ENCODE results near the gene NAMPT.
"Not testable (repeated sequence)": the region's sequence is repeated elsewhere in the genome, so short reads cannot be mapped to it uniquely, and the experiment has no call there.

Gene NAMPT

DNA sequence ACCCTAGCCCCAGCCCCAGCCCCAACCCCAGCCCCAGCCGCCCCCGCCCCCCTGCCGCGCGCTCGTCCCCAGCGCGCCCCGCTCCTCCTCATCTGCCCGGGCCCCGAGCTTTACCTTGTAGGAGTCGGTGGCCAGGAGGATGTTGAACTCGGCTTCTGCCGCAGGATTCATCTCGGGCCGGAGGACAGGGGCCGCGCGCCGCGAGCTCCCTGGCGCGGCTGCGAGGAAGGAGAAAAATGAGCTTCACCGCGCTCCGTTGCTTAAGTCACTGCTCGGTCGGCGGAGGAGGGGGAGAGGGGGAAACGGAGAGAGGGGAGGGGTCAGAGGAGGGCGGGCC is at the start of gene NAMPT:
Gene NAMPT (minus strand): TSS at position 270 of the 337 bp plus-strand sequence. CDS start 99 bp downstream, at position 171.
- no peak for DNase-seq

DNA sequence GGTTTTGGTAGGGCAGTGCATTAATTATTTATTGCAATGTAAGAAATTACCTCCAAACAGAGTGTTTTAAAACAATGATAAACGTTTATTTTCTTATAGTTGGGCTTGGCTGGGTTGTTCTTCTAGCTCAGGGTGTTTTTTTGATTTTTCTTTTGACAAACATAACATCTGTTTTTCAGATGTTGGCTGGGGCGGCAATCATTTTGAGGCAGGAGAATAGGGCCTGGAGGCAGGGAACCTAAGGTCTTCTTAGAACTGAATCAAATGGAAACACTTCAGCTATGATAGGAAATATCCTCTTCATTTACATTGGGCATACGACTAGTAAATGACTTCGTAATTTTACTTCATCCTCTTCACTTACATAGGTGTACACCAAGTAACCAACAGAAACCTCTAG is 47.4 kb upstream of the NAMPT start:
- no peak for DNase-seq

DNA sequence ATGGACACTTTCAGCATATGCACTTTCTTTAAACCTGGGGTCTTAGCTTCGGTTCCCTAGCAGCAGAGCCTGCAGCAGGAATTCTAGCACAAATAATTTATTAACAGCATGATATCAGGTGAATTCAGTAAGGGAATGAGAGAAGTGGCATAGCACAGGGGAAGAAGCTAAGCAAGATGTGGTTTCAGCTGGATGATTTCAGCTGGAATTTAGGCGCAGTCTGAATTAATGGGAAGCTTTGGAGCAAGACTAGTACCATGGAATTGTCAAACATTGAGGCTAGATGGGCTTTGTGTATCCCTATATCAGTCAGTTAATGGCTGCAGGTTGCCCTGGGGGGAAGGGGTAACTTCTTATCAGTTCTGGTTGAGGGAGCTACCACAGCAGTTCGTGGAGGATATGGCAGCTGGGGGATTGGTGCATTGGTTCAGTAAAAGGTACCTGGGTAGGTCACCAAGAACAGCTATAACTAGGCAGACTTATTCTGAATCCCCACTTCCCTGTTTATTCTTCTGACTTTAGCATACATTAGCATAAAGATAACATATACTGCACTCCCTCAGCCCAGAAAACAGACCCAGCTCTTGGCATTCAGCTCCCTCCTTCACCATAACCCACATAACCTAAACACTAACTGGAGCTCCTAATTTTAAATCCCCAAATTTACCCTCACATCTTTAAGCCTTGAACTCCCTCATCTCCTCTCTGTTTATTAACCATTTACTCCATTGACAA is 46.8 kb upstream of the NAMPT start:
- DNase-seq, result no peak

DNA sequence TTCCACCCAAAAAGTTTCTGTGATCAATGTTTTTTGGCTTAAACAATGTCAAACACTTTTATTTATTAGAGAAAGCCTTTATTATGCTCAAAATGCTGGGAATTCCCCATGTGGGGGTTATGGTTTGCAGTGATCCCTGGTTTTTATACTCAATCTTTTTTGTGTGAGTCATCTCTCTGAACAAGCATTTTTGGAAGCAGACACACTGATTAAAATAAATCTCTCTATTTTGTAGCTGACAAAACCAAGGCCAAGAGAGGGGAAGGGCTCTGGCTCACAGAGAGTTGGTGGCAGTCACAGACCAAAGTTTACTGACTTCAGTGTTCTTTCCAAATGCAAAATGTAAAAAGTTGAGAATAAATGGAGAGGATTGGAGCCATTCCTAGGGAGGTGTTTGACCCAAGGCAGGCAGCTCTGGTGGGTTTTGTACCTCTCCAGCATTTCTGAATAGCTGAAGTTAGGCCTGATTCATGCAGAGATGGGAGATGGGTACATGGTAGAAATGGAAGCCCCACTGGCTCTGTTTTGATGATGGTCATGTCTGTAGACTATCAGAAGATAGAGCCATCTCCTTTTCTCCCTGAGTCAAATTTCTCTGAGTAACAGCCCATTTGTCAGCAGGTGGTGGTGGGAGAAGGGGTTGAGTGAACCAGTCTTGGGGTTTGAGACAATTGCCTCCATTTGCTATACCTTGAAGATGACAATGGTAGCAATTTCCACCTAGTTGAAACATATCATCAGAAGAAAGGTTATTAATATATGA is 45.4 kb upstream of the NAMPT start:
- no peak for DNase-seq

DNA sequence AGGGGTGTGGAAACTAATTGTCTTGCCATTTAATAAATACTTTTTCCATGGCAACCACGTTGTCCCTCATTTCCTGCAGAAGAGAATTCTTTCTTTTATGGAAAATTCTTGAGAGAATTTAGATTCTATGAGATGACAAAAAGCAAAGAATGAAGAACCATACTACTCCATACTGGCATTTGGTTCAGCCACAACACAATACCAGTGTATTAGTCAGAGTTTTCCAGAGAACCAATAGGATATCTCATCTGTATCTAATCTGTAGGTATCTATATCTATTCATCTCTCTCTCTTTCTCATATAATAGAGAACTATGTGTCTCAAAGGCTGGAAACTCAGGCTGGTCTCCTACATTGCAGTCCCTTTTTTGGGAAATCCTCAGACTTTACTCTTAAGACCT is 44.6 kb upstream of the NAMPT start:
- DNase-seq, result no peak

DNA sequence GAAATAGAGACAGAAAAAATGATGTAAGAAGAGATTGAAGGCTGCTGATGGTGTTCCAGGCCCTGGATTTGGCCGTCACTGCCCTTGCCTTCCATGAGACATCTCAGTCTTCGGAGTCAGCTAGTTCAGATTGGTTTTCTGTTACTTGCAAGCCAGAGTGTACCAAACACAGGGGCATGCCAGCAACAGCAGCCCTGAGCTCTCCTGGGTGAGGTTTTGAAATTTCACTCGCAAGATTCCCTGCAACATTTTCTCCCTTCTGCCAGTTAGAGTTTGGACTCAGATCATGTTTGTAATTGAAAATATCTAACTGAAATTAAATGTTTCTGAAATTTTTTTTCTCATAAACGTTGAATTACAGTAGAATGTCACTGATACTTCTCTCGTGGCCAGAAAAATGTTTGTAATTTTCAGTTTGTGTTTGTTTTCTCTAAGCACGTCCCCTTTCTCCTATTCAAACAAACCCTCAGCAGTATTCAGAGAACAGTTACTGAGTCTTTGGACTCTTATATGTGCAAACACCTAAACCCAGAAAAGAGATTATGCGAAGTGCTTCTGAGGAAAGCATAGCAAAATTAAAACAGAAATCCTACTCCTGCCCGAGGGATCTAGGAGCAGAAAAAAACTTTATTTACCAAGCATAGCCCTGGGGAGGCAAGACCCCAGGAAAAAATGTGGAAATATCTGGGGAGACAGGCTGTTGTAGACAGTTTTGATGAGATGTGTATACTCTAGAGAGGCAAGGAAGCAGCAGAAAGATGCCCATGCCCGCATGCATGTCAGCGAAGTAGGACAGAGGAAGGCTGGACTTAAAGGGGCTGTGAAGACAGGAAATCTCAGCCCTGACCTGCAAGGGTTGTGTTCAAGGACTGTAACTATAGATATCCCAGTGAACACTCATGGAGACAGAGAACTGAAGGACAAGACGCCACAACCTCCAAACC is 43.0 kb upstream of the NAMPT start:
- no peak for DNase-seq

DNA sequence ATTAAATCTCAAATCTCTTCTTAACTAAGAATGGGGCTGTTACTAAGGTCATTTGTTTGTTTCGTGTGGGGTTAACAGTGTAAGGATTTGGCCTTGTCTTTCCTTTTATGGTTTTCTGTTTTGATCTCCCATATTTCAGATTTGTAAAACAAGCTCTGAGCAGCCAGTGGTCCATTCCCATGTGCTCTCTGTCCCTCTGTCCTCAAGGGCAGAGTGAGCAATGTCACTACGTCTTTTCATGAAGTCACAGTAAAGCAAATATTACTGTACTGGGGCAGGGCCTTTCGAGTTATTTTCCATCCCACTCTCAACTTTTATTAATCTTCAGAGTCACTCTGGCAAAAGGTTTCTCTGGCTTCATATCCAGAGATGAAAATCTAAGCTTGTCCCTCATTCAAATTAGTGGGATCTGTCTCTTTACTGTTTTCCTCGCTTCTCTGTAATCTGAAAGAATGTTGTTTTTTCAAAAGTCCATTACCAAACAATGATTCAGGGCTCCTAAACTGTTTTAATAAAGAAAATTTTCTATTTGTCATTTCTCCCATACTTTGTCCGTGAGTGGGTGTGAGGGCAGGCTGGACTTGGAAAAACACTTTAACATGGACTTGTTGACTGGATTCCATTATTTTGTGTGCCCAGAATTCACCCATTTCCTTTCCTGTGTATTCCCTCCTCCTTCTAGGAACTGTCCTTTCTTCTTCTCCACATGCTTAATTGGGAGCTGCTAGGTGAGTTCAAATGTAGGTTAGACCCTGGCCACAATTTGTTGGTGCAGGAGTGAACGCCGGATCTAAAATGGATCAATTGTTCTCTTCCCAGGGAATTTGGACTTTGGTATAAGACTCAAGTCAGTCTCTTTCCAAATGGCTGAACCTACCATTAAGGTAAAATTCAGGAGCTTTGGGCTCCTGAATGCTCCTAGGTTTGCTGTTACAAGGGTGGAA is 42.1 kb upstream of the NAMPT start:
- DNase-seq, result no peak

DNA sequence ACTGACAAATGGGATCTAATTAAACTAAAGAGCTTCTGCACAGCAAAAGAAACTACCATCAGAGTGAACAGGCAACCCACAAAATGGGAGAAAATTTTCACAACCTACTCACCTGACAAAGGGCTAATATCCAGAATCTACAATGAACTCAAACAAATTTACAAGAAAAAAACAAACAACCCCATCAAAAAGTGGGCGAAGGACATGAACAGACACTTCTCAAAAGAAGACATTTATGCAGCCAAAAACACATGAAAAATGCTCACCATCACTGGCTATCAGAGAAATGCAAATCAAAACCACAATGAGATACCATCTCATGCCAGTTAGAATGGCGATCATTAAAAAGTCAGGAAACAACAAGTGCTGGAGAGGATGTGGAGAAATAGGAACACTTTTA is 39.7 kb upstream of the NAMPT start:
- DNase-seq, result not testable (repeated sequence)

DNA sequence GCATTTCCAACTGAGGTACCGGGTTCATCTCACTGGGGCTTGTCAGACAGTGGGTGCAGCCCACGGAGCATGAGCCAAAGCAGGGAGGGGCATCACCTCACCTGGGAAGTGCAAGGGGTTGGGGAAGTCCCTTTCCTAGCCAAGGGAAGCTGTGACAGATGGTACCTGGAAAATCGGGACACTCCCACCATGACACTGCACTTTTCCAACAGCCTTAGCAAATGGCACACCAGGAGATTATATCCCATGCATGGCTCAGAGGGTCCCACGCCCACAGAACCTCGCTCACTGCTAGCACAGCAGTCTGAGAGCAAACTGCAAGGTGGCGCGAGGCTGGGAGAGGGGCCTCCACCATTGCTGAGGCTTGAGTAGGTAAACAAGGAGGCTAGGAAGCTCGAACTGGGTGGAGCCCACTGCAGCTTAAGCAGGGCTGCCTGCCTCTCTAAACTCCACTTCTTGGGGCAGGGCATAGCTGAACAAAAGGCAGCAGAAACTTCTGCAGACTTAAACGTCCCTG is 35.5 kb upstream of the NAMPT start:
- not testable (repeated sequence) for DNase-seq

DNA sequence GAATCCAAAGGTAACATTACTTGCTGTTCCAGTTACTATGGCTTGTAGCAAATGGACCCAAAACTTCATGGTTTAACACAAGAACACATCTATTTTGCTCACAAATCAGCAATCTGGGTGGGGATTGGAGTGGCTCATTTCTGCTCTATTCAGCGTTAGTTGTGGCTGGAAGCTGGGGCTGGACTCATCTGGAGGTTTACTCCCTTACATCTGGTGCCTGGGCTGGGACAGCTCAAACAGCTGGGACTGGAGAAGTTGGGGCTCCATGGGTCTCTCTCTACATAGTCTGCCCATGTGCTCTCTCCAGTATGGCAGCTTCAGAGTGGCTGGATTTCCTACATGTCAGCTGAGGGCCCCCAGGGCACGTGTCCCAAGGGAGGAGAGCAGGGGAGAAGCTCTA is 33.7 kb upstream of the NAMPT start:
- DNase-seq, result no peak

DNA sequence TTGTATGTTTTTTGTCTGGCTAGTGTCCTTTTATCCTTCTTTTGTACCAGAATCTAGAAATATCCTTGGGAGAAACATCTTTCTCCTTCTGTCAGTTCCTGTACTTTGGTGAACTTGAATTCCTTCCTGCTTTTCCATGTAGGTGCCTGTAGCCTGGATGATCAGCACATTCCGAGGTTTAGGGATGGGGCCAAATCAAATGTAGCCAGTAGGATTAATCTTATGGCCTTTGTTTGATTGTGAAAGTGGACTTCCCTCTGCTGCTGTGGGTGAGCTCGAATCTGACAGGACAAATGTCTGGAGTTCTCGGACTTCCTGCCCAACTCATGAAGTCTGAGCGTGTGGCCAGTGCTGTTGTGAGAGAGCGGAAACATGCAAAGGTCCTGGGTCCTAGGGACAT is 33.2 kb upstream of the NAMPT start:
- no peak for DNase-seq

DNA sequence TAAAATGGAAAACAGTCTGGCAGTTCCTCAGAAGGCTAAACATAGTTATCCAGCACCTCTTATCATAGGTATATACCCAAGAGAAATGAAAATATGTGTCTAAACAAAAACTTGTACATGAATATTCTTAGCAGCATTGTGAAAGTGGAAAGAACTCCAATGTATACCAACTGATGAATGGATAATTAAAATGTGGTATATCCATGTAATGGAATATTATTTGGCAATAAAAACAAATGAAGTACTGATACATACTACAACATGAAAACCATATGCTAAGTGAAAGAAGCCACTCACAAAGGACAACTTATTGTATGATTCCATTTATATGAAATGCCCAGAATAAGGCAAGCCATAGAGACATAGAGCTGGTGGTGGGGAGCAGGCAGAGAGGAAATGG is 32.2 kb upstream of the NAMPT start:
- DNase-seq, result no peak

DNA sequence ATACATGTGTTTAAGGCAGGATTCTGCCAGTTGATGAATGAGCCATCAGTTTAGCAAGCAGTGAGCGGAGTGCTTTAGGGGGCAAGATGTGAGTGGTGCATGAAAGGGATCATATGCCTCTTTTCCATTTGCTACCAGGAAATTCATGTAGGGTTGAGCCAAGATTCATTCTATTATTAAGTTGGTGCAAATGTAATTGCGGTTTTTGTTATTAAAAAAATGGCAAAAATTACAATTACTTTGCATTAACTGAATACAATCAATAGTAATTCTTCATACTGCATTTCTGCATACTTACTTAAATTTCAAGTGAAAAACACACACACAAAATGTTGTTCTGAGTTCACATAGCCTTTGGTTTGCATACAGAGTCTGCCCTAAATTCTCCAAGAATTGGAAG is 30.1 kb upstream of the NAMPT start:
- DNase-seq, result no peak

DNA sequence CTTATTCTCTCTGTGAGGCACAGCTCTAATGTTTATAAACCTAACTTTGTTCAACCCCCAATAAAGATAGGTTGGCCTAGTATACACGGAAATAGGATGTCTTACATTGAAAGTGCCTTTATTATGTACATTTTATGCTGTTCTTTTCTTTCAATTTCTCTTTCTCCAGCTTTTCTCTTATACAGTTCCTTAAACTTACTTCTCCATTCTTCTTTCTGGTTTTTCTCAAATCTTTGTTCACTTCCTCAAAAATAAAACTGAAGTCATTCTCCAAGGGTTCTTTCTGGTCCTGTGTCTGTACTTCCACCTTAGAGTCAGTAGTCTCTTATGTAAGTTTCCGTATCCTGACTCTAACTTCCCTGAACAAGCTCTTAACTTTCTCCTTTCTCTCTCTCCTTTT is 29.2 kb upstream of the NAMPT start:
- DNase-seq, result no peak

DNA sequence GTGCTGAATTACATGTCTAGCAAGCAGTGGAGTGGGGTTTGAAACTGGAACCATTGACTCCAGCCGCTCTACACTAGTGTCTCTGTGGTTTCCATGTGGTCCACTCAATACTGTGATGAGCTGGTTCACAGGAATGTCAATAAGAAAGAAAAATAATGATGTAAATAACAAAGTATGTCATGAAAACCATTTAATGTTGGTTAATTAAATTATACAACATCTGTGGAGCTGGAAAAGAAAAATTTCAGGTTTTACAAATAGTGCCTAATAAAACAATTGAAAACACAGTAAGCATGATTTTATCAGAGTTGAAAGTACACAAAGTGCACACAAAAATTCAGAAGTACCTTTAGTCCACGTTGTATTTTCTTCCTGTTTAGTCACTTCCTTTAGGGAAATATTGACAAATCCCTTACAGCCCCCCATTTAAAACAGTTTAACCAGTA is 28.7 kb upstream of the NAMPT start:
- no peak for DNase-seq

DNA sequence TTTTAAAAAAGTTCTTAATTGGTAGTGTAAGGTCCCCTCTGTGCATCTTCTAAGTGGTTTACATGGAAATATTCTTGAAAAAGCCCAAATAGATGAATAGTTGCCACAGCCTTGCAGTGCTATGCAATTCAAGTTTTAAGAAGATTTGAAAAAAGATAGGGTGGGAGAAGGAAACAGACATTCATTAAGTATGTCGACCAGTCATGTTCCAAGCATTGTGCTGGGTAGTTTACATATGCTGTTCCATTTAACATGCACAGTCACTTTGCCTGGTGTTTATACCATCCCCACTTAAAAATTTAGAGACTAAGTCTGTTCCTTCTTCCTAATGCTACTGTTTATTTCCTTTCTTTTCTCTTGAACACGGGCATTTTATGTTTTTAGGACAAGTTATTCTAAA is 28.1 kb upstream of the NAMPT start:
- DNase-seq, result no peak

DNA sequence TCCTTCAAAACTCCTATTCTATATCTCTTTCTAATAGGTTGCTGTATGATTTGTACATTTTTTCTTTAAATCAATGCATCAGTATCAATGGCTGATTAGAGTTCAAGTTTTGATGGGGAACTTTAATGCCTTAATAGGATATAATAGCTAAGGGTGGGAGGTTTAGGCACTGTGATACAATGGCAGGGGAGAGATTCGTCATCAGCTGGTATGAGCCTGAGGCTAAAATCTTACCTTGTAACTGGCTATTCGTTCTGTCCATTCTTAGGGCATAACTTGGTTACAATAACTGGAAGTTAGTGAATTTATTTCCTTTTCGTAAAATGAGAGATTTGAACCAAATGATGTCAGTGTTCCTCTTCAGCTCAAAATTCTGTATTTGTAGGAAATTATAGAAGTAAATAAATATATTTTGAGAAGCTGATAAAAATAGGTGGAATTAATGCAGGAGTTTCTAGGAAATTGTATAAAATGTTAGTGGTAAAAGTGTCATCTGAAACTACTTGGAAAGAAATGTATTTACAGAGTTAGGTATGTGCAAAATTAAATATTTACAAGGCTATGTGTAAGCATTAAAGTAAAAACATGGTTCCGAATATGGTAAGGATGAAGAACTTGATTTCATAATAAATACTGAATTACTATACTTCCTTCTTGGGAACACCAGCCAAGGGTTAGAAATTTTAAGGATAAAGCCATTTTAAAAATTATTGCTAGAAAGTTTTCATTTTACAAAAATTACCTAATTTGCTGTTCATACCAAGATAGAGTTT is 27.5 kb upstream of the NAMPT start:
- DNase-seq, result no peak

DNA sequence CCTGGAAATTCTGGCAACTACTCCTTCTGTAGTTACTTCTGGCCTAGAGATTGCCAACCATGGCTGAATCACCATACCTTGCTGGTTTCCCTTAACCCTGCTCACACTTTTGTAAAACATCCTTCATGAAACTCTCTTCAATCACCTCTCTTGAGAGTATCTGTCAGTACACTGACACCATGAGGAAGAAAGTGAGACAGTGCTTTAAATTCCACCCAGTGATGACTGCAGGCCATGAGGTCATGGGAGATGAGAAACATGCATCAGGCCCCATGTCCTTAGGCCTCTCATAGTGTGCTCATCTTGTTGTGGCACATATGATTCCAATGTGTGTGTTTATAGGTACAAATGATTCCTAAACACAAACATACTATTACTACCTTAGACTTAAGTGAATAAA is 24.6 kb upstream of the NAMPT start:
- DNase-seq, result no peak

DNA sequence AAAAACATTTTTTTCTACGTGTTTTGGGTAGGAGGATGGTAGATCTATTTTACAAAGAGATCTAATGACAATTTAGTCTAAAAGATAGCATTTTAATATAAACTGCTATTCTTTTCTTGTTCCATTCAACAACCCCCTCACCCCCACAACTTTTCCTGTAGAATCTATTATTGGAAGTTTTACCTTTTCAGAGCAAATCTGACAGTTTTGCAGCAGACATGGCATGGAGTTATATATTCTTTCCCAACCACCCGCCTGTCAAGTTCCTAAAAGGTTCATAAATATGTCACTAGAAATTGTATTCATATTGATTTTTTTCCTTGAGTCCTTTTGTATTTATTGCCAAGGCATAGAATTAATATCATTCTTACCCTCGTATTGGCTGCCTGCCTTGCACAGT is 21.5 kb upstream of the NAMPT start:
- DNase-seq, result no peak

DNA sequence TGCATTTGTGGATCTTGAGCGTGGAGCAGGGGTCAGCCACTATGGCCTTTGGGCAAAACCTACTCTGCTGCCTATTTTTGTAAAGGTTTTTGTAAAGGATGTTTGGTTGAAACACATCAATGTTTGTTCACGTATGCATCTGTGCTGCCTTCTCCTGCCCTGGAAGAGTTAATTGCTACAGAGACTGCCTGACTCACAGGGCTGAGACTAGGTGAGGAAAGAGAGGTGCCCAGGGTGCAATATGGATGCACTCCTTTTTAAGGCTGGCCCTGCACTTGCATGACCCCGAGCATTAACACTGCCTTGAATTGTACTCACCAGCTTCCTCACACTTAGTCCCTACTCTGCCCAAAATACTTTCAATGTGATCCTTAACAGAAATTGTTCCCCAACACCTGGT is 20.9 kb upstream of the NAMPT start:
- DNase-seq, result no peak

All from nucleus accumbens (tissue), 56 donors.